Activated naive CD8-positive, alpha-beta T cell (primary cell): ENCODE results near the gene PPP2R1B.
"Not testable (repeated sequence)": the region's sequence is repeated elsewhere in the genome, so short reads cannot be mapped to it uniquely, and the experiment has no call there.

Source experiments
- H3K27ac Mint-ChIP-seq: one replicate; pipeline ENCODE4 v1.8.0; 2021; ENCODE audit warnings: mixed read lengths
- H3K27me3 Mint-ChIP-seq: one replicate; pipeline ENCODE4 v1.8.0; 2021; ENCODE audit warnings: mixed read lengths
- H3K36me3 Mint-ChIP-seq: one replicate; pipeline ENCODE4 v1.8.0; 2021; ENCODE audit warnings: mixed read lengths
- H3K4me1 Mint-ChIP-seq: one replicate; pipeline ENCODE4 v1.8.0; 2021; ENCODE audit warnings: low read depth, mixed read lengths
- H3K4me3 Mint-ChIP-seq: one replicate; pipeline ENCODE4 v1.8.0; 2021; ENCODE audit warnings: mild to moderate bottlenecking, mixed read lengths
- H3K9me3 Mint-ChIP-seq: one replicate; pipeline ENCODE4 v1.8.0; 2021; ENCODE audit warnings: low read depth, mixed read lengths

PPP2R1B gene

DNA sequence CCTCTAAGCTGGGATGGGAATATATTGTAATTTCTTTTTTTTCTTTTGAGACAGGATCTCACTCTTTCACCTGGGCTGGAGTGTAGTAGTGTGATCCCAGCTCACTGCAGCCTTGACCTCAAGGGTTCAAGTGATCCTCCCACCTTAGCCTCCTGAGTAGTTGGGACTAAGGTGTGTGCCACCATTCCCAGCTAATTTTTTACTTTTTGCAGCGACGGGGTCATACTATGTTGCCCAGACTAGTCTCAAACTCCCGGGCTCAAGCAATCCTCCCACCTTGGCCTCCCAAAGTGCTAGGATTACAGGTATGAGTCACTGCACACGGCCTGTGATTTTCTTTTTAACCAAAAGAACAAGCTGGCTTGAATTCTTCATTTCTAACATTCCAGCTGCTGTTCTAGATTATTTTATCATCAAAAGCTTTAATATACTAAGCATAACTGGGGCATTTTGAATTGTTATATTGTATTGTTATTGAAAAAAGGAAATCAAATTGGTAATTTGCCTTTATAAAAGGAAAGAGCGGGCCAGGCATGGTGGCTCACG lies 26.8 kb upstream of the PPP2R1B start:
- no peak overlapping the region for H3K27ac Mint-ChIP-seq
- no peak overlapping the region for H3K4me3 Mint-ChIP-seq
- no peaks in the 10 kb centered on the region for H3K27me3 Mint-ChIP-seq
- H3K9me3 Mint-ChIP-seq: peaks cover 8% of the 10 kb centered on the region
- peaks cover 18% of the 10 kb centered on the region for H3K36me3 Mint-ChIP-seq
- no peaks in the 10 kb centered on the region for H3K4me1 Mint-ChIP-seq

DNA sequence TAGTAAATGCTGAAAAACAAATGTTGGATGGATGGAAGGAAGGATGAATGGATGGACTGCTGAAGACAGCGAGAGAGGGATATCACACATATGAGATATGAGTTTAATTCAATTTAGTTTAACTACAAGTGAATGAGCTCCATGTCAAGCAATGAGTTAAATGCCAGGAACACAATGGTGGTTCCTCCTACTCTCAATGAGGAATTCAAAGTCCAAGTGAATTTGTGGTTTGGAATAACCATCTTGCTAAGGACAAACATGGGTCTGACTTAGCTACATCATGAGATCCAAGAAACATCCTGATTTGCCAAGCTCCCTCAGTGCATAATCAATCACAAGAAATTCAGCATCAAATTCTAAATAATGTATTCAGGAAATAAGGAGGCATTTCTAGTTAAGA lies 26.1 kb upstream of the PPP2R1B start:
- no peaks in the 10 kb centered on the region for H3K4me1 Mint-ChIP-seq
- peaks cover 12% of the 10 kb centered on the region for H3K36me3 Mint-ChIP-seq
- peaks cover 5% of the 10 kb centered on the region for H3K9me3 Mint-ChIP-seq
- H3K27ac Mint-ChIP-seq: no peak overlapping the region
- no peaks in the 10 kb centered on the region for H3K27me3 Mint-ChIP-seq
- H3K4me3 Mint-ChIP-seq: no peak overlapping the region

DNA sequence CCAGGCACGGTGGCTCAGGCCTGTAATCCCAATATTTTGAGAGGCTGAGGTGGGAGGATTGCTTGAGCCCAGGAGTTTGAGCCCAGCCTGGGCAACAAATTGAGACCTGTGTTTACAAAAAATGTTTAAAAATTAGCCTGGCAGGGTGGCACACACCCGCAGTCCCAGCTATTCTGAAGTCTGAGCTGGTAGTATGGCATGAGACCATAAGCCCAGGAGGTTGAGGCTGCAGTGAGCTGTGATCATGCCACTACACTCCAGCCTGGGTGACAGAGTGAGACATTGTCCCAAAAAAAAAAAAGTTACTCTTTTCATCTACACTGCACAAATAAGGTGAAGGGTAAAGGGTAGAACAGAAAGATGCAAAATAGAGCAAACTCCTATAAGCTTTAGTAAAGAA lies 22.3 kb upstream of the PPP2R1B start:
- H3K27ac Mint-ChIP-seq: no peak overlapping the region
- no peaks in the 10 kb centered on the region for H3K9me3 Mint-ChIP-seq
- no peaks in the 10 kb centered on the region for H3K4me1 Mint-ChIP-seq
- H3K36me3 Mint-ChIP-seq: peaks cover 7% of the 10 kb centered on the region
- H3K4me3 Mint-ChIP-seq: no peak overlapping the region
- H3K27me3 Mint-ChIP-seq: no peaks in the 10 kb centered on the region

DNA sequence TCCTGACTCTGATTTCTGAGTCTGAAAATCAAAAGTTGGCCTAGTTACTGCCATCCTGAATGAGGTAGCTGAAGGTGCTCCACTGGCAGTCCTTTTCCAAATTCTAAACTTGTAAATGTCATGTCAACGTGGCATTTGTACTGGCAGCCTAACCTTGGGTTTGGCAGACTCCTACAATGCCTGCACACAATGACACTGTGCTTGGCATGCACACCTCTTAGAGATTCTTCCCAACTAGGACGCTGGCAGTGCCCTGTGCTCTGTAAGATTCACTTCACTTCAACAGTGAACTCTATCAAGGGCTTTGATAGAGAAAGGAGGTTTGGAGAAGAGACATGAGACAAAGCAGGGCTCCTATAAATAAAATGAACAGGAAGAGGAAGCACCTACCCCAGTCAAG lies 21.9 kb upstream of the PPP2R1B start:
- no peaks in the 10 kb centered on the region for H3K27me3 Mint-ChIP-seq
- no peak overlapping the region for H3K4me3 Mint-ChIP-seq
- H3K4me1 Mint-ChIP-seq: no peaks in the 10 kb centered on the region
- no peak overlapping the region for H3K27ac Mint-ChIP-seq
- peaks cover 7% of the 10 kb centered on the region for H3K36me3 Mint-ChIP-seq
- no peaks in the 10 kb centered on the region for H3K9me3 Mint-ChIP-seq

DNA sequence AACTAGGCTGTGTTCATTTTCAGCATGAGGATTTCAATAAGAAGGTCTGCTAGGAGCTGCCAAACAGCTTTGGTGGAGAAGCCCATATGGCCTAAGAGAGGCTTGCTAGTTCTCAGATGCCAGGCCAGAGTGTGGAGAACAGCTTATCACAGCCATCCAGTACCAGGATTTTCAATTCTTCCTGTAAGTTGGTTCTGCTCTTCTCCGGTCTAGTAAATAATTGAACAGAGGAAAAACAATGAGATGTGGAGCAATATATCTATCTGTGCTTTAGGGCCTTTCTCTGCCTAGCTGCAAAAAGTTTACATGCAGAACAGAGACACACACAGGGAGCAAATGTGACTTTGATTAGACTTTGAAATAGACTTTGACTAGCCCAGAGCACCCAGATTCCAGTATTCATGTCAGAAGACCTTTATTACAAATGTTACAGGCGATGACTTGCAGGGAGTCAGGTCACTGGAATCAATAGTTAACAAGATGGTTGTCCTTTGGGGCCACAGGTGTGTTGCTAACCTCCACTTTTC lies 19.8 kb upstream of the PPP2R1B start:
- Mint-ChIP-seq H3K27me3 (no peaks in the 10 kb centered on the region), H3K36me3 (peaks cover 2% of the 10 kb centered on the region), H3K4me1 (no peaks in the 10 kb centered on the region), H3K27ac (no peak overlapping the region), H3K9me3 (no peaks in the 10 kb centered on the region), H3K4me3 (no peak overlapping the region)

DNA sequence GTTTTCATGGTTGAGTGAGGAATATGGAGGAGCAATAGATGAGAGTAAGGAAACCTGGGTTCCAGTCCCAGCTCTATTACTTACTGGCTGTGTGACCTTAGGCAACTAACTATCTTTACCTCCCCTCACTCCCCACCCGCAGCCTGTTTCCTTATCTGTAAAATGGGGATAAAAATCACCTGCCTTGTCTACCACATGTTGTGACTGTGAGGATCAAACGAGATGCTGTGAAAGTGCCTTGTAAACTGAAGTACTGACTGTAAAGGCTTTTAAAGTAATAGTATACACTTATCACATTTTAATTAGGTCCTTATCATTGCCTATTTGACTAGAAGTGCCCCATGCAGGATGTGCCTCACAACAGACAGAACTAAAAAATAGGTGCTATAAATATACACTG lies 18.9 kb upstream of the PPP2R1B start:
- Mint-ChIP-seq H3K36me3 (peaks cover 2% of the 10 kb centered on the region), H3K4me1 (no peaks in the 10 kb centered on the region), H3K27ac (no peak overlapping the region), H3K27me3 (no peaks in the 10 kb centered on the region), H3K9me3 (no peaks in the 10 kb centered on the region), H3K4me3 (no peak overlapping the region)

DNA sequence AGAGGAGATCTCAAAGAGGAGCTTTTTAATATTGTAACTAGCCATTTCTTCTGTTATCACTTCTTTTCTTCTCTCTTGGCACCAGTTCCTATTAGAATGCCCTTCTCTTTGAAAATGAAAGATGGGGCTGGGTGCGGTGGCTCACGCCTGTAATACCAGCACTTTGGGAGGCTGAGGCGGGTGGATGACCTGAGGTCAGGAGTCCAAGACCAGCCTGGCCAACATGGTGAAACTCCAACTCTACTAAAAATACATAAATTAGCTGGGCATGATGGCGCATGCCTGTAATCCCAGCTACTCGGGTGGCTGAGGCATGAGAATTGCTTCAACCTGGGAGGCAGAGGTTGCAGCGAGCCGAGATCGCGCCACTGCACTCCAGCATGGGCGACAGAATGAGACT lies 18.1 kb upstream of the PPP2R1B start:
- not testable (repeated sequence) for H3K27me3 Mint-ChIP-seq, H3K36me3 Mint-ChIP-seq, H3K9me3 Mint-ChIP-seq, H3K4me3 Mint-ChIP-seq, H3K4me1 Mint-ChIP-seq
- peak overlapping the region; percentile 23 for H3K27ac Mint-ChIP-seq

DNA sequence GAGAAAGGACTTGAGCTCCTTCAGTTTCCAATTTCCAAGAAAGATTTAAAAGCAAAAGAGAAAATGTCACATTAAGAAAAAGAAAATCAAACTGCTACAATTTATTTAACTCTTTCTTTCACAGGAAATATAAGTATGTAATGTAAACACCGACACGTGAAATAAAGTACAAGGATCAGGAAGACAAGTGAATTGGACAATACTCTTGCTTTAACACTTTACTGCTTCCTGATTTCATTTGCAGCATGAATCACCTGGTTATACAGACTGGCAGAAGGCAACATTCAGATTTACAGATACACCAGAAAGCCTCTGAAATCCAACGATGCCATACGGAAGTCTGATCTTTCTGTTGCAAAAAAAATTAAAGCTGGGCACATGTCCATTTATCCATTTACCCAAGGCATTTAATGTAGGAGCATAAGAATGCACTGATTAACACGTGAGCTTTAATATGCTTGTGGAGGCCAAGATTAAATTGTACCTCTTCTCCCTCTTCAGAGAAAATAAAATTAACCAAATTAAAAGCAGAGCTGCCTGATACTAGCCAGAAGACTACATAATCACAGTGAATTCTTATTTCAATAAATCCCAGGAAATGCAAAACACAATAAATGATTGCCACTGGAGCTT lies 16.0 kb upstream of the PPP2R1B start:
- Mint-ChIP-seq H3K4me3 (no peak overlapping the region), H3K4me1 (no peaks in the 10 kb centered on the region), H3K27me3 (no peaks in the 10 kb centered on the region), H3K9me3 (no peaks in the 10 kb centered on the region), H3K27ac (no peak overlapping the region), H3K36me3 (peaks cover 2% of the 10 kb centered on the region)

DNA sequence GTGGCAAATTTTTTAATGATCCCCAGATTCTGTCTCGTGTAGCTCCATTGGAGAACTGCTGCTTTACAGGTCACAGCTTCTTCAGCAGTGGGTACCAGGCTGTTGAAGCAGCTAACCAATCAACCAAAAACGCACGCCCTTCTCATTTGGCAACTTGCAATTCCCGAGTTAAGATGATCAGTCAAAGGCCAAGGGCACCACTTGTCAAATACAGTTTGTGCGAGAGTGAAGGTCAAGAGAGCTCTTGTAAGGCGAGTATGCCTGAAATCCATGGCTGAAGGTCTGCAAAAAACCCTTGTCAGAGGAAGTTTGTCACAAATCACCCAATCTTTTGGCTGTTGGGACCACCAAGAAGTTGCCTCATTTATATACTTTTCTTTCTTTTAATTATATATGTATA lies 12.9 kb upstream of the PPP2R1B start:
- H3K4me1 Mint-ChIP-seq: no peaks in the 10 kb centered on the region
- no peaks in the 10 kb centered on the region for H3K9me3 Mint-ChIP-seq
- peaks cover 2% of the 10 kb centered on the region for H3K36me3 Mint-ChIP-seq
- no peak overlapping the region for H3K27ac Mint-ChIP-seq
- H3K4me3 Mint-ChIP-seq: no peak overlapping the region
- H3K27me3 Mint-ChIP-seq: no peaks in the 10 kb centered on the region

DNA sequence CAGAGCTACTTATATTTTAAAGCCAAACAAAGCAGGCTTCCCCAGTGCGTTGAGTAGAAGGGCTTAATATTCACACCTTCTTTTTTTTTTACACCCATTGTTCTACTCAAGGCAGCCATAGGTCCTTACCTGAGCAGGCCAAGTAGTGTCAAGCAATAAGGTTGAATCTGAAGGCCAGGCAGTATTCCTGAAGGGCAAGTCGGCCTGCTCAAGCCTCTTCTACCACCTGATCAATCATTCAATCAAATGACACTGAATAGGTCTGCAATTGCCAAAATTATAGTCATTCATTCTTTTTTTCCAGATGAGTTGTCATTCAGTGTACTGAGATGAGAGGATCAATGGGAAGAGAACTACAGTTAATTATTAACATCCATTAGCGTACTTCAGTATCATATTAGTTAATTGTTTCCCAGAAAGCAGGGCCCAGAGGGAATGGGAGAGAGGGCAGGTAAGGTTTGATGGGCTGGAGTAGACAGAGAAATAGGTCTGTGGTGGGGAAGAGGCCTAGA lies 11.9 kb upstream of the PPP2R1B start:
- H3K27ac Mint-ChIP-seq: no peak overlapping the region

DNA sequence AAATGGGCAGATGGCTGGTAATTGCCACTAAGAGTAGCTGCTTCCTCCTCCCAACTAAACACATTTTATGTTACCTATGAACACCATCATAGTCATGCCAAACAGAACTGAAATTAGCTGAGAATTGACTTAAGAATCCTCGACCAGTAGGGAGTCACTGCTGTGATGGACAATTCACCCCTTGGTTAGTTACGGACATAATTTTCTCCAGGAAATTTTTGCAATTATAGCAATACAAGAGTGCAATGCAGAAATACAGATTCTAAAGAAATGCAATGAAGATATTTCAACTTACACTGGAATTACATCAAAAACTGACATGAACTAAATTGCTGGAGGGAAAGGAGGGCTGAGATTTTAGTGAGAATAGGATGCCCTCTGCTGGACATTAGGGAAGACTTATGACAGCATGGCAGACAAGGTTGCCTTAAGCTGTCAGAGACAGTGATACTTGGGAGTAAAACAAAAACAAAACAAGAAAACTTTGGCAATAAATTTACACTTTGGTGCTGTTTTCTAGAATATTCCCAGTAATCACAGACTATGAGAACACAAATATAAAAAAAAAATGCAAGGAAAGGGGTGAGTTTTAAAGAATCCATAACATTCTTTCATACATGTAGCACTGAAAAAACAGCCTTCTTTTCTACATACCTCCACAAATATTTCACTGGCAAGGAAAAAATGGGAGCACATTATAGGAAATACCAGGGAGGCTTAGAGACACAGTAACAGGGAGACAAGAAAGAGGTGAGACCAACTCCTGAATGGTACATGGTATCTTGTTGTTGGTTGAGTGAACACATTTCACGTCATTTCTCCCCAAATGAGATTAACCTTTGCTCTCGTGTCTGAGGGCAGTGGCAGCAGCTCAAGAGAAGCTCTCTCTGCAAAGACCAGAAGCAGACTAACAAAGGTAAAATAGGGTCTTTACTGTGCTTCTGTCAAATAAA lies 11.2 kb upstream of the PPP2R1B start:
- Mint-ChIP-seq H3K27me3 (no peaks in the 10 kb centered on the region), H3K4me3 (no peak overlapping the region), H3K27ac (no peak overlapping the region), H3K4me1 (no peaks in the 10 kb centered on the region), H3K36me3 (no peaks in the 10 kb centered on the region), H3K9me3 (no peaks in the 10 kb centered on the region)

More for the DNA sequence above, 11.9 kb upstream of the PPP2R1B start:
- Mint-ChIP-seq H3K4me1 (no peaks in the 10 kb centered on the region), H3K36me3 (no peaks in the 10 kb centered on the region), H3K9me3 (no peaks in the 10 kb centered on the region), H3K27me3 (no peaks in the 10 kb centered on the region), H3K4me3 (no peak overlapping the region)

DNA sequence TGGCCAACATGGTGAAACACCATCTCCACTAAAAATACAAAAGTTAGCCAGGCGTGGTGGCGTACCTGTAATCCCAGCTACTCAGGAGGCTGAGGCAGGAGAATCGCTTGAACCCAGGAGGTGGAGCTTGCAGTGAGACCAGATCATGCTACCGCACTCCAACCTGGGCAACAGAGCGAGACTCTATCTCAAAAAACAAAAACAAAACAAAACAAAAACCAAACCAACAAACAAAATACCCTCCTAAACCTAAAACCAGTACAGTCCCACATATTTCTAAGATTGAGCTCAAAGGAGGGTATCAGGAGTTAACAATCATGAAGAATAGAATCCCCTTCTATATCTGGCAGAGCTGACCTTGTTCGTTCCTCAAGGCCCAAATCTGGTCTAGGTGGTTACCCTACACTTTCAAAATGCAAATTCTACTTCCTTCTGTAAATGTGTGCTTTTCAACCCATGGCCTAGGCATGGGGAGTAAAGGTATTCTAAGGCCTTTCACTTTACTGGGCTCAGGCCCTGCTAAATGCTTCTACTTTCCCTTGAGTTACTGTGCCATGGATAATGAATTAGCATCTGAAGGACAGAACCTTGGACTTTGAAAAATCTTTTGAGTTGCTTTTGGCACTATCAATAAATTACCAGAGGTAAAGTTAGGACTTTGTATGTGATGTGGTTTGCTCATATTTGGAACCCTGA lies 10.4 kb upstream of the PPP2R1B start:
- Mint-ChIP-seq H3K9me3 (no peaks in the 10 kb centered on the region), H3K4me1 (no peaks in the 10 kb centered on the region), H3K27me3 (no peaks in the 10 kb centered on the region), H3K27ac (no peak overlapping the region), H3K36me3 (no peaks in the 10 kb centered on the region), H3K4me3 (no peak overlapping the region)

DNA sequence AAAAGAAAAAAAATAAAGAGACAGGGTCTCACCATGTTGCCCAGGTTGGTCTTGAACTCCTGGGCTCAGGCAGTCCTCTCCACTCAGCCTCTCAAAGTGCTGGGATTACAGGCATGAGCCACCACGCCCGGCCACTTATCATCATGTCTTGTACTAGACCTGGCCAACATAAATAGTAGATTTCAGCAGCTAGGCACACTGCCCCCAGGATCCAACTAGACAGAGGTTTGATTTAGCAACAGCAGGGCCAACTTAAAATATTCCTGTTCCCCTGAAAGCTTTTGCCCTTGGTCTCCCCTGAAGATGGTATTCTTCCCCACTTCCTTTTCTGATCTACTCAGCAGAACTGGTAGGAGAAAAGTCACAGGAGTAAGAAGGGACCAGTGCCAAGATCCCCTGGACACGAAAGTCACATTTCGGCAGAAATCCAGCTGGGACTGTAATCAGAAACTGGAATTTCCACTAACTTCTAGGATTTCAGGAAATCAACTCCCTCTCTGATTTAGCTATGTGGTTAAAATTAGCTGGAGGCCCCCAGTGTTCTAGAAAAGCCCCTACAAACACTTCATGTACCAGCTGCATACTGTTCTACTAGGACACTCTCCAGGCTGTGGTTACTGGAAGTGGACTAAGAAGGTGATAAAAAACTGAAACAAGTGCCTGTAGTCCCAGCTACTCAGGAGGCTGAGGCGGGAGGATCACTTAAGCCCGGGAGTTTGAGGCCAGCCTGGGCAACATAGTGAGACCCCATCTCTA lies 8.9 kb upstream of the PPP2R1B start:
- no peaks in the 10 kb centered on the region for H3K4me1 Mint-ChIP-seq
- no peak overlapping the region for H3K27ac Mint-ChIP-seq
- H3K27me3 Mint-ChIP-seq: no peaks in the 10 kb centered on the region
- H3K9me3 Mint-ChIP-seq: no peaks in the 10 kb centered on the region
- no peak overlapping the region for H3K4me3 Mint-ChIP-seq
- H3K36me3 Mint-ChIP-seq: no peaks in the 10 kb centered on the region

DNA sequence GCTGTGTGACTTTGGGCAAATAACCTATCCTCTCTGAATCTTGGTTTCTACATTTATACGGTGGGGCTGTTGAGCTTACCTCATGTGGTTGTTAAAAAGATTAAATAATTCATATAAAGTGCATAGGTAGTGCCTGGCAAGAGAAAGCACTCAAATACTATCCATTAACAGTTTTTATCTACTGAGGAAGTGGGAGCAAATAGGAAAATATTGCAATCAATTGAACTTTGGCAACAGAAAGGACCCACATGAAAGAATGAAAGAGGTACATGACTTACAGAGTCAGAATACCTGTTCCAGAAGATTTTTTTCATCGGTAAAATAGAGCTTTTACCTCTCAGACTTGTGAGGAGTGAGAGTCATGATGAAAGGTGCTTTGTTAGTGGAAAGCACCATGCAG lies 6.3 kb upstream of the PPP2R1B start:
- no peaks in the 10 kb centered on the region for H3K4me1 Mint-ChIP-seq
- no peaks in the 10 kb centered on the region for H3K27me3 Mint-ChIP-seq
- no peaks in the 10 kb centered on the region for H3K9me3 Mint-ChIP-seq
- no peaks in the 10 kb centered on the region for H3K36me3 Mint-ChIP-seq
- no peak overlapping the region for H3K27ac Mint-ChIP-seq
- H3K4me3 Mint-ChIP-seq: no peak overlapping the region
